Pancreas (tissue), 10 donors: Measurements from ENCODE around the gene GEMIN5. TPM values are rescaled to one million over a fixed set of nuclear protein-coding genes. Genes with fewer than 3 reads are reported as not detected.

Source experiments
- ATAC-seq, 4 donors: fragments of 200-7000 bp; cut with Tn5 transposase; one replicate each; pipeline versions ENCODE4 v1.8.0 to v1.9.1; 2020; ENCODE audit warnings: mild to moderate bottlenecking in 4 of 4, moderate library complexity in 4 of 4
- DNase-seq, 6 donors: peaks; one replicate each; pipeline ENCODE4 v3.0.0-alpha.2; 2020
- FAIRE-seq: peaks from 2 replicates; lab custom pipeline; 2012; peaks lifted over from hg19 to GRCh38; lab: Jason Lieb, UNC
- H3K27ac ChIP-seq, 4 donors: fragments of 200-600 bp; sonication (generic); 1 replicate in 3 of 4; 2 replicates in 1 of 4; pipeline versions ENCODE4 v1.5.0 to v1.8.0; 2020
- H3K27me3 ChIP-seq, 4 donors: fragments of 200-600 bp; one replicate each; pipeline ENCODE4 v1.8.0; 2021
- H3K36me3 ChIP-seq, 3 donors: fragments of 200-600 bp; sonication (generic) in 1 of 3; one replicate each; pipeline versions ENCODE4 v1.5.0 to v1.8.0; 2020 to 2021
- H3K4me1 ChIP-seq, 3 donors: fragments of 200-600 bp; one replicate each; pipeline ENCODE4 v1.8.0; 2021
- H3K4me3 ChIP-seq, 4 donors: fragments of 200-600 bp; sonication (generic) in 2 of 4; one replicate each; pipeline versions ENCODE4 v1.5.0 to v1.8.0; 2020 to 2021
- H3K9me3 ChIP-seq, 4 donors: fragments of 200-600 bp; one replicate each; pipeline ENCODE4 v1.8.0; 2021
- WGBS, 2 donors: extraction: QIAGEN DNeasy Blood & Tissue Kit; methylation state at CpG; one replicate each; pipeline ENCODE4 v1.1.7; 2013; 5-methylcytosine and 5-hydroxymethylcytosine counted together
- intact Hi-C, 3 donors: fragments of 100-400 bp; cut with DNase I; formaldehyde crosslinking; loops; one replicate each; pipeline versions ENCODE4 v1.11.1 to v1.14.2; 2022
- polyA plus RNA-seq, 2 donors: library from polyadenylated mRNA; stranded (reverse); fragments of 200-250 nt; gene quantifications; one replicate each; pipeline ENCODE4 v1.2.3, GENCODE V29; 2013
- total RNA-seq, 6 donors: library from RNA; stranded (reverse); fragmentation: NEBNext Ultra II Directional in 4 of 6; extraction: Animal tissue kit (Norgen Biotek cat#: 25700) in 4 of 6; gene quantifications; one replicate each; pipeline versions ENCODE4 v1.2.1 to v1.2.4, GENCODE V29; 2021 to 2023
- TF ChIP-seq, protein P1 (sequence below), 4 donors: fragments of 200-600 bp; sonication (generic) in 3 of 4; IDR thresholded peaks; one replicate each; pipeline versions ENCODE4 v1.5.0 to v1.8.0; 2021; ENCODE audit warnings: antibody characterized with exemption in 4 of 4
- donor health status: healthy with polysubstance abuse.
- donor health status: DM: no; HTN: no; CAD: no; lungs with moderate emphysema.
- donor health status: DM: no; HTN: no; CAD: no.
- donor health status: control.
- donor health status: control.
- donor health status: Bipolar disorder and iron deficiency.
- donor health status: DM: yes; HTN: yes; CAD: no.
- donor health status: DM: no; HTN: no; CAD: no.
- donor health status: DM: no; HTN: no; CAD: no.
- donor health status: DM: yes; HTN: yes; CAD: no.

GEMIN5 gene
- total and polyA plus RNA-seq, 8 donors = 1.7 to 7.3 (median 6.1) TPM

DNA sequence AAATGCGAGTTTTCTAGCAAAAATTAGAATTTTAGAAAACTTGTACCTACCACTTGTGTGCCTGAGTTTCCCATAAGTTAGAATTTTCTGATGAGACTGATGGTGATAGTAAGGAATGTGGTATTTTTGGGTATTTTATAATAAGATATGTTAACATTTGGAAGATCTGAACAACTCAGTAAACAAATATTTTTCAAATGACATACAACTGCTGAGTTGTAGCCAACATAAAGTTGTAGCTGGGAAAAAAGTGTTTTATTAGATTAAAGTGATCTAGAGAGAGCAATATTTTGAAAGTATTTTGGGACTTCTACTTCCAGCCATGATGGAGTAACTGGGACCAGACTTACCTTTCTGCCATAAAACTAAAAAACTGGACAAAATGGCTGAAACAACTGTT lies 37.9 kb downstream of the GEMIN5 start:
- TF ChIP-seq, protein P1, sequence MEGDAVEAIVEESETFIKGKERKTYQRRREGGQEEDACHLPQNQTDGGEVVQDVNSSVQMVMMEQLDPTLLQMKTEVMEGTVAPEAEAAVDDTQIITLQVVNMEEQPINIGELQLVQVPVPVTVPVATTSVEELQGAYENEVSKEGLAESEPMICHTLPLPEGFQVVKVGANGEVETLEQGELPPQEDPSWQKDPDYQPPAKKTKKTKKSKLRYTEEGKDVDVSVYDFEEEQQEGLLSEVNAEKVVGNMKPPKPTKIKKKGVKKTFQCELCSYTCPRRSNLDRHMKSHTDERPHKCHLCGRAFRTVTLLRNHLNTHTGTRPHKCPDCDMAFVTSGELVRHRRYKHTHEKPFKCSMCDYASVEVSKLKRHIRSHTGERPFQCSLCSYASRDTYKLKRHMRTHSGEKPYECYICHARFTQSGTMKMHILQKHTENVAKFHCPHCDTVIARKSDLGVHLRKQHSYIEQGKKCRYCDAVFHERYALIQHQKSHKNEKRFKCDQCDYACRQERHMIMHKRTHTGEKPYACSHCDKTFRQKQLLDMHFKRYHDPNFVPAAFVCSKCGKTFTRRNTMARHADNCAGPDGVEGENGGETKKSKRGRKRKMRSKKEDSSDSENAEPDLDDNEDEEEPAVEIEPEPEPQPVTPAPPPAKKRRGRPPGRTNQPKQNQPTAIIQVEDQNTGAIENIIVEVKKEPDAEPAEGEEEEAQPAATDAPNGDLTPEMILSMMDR (IDR thresholded peaks at IDR 0.05) = no peak
- H3K36me3 ChIP-seq = peaks cover 3 to 59% (median 22%) of the 10 kb centered on the region in 3 donors
- H3K9me3 ChIP-seq = no peaks in the 10 kb centered on the region
- H3K4me1 ChIP-seq = no peaks in the 10 kb centered on the region
- no peaks in the 10 kb centered on the region for H3K27me3 ChIP-seq
- ATAC-seq (no peak), DNase-seq (no peak), FAIRE-seq (no peak)
- no peak overlapping the region for H3K4me3 ChIP-seq
- no peak overlapping the region for H3K27ac ChIP-seq
- WGBS, 2 donors = 91 to 97% methylated on average over 1 of the region's 1 CpG
- intact Hi-C loops = no loop called here

DNA sequence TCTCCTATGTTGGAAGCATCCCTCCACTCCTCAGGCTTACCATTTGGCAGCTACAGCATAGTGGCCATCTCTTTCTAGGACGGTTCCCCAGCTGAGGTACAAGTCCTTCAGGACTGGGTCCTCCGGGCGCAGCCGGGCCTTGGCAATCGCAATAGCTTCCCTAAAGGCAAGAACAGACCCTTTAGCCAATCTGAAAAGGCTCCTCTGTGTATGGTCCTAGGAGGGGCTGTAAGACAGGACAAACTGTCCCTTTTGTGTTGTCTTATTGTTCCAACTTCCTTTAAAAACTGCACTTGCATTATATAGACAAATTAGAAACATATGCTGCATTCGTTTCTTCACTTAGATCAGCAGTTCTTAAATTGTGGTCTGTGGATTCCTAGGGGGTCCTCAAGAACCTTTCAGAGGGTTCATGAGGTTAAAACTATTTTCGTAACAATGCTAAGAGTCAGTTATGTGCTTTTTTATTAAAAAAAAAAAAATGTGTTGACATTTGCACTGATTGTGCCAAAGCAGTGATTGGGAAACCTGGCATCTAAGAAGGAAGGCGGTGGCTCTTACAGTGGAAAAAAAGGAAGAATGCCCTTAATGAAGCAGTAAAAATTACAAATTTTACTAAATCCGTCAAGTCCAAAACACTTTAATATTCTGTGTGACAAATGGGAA lies 38.7 kb downstream of the GEMIN5 start:
- ATAC-seq = no peak
- Histone ChIP-seq H3K4me3 (no peak overlapping the region), H3K27me3 (no peaks in the 10 kb centered on the region), H3K27ac (no peak overlapping the region), H3K9me3 (no peaks in the 10 kb centered on the region), H3K4me1 (no peaks in the 10 kb centered on the region), H3K36me3 (peaks cover 0 to 54% (median 22%) of the 10 kb centered on the region in 3 donors)
- TF ChIP-seq, protein P1 (IDR thresholded peaks at IDR 0.05) = no peak
- DNase-seq = no peak
- no peak for FAIRE-seq
- intact Hi-C loops = no loop called here
- 89 to 92% methylated on average over 9 of the region's 9 CpGs for WGBS, 2 donors

DNA sequence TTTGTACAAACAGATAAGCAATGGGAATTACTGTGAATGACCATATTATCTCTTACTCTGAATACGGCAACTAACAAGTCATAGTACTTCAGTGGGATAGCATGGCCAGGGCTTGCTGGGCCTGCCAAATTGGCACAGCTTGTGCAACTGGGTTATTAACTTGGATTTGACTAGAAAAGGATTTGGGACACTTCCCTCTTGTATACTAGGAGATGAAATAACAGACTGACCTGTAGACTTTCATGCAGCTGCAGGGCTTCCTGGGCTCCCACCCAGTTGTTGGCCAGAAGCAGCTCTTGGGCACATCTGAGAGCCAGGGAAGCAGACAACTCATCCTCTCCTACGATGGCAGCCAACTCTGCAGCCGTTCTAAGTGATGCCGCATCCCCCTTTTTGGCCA lies 39.8 kb downstream of the GEMIN5 start:
- H3K4me3 ChIP-seq = no peak overlapping the region
- WGBS, 2 donors = 82% methylated on average over 4 of the region's 4 CpGs
- TF ChIP-seq, protein P1 (IDR thresholded peaks at IDR 0.05) = no peak
- H3K9me3 ChIP-seq = no peaks in the 10 kb centered on the region
- FAIRE-seq (no peak), DNase-seq (no peak), ATAC-seq (no peak)
- H3K27me3 ChIP-seq = no peaks in the 10 kb centered on the region
- no peaks in the 10 kb centered on the region for H3K4me1 ChIP-seq
- no peak overlapping the region for H3K27ac ChIP-seq
- peaks cover 0 to 56% (median 14%) of the 10 kb centered on the region in 3 donors for H3K36me3 ChIP-seq
- intact Hi-C loops = no loop called here

DNA sequence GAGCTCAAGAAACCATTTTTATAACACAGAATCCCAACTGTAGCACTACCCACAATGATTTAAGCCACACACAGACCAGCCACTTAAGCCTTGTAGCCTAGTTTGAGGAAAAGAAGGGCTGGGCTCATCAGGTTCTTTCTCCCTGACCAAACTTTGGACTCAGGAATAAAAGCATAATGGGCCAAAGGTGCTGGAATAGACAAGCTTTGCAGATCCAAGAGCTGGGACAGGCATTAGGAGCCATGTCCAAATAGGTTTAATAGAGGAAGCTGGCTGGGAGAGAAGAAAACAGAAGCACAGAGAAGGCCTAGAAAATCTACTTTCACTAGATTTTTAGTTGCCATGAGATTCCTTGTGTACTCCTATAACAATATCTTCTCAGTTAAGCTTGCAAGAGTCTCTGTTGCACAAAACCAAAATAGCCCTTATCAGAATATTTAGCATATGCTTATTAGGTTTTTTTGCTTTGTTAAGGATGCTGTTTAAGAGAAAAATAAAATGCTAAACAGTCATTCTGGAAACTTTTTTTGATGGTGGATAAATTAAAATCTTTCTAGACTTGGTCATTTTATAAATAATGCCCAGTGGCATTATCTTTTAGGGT lies 41.3 kb downstream of the GEMIN5 start:
- no peak overlapping the region for H3K27ac ChIP-seq
- peaks cover 0 to 52% (median 13%) of the 10 kb centered on the region in 3 donors for H3K36me3 ChIP-seq
- TF ChIP-seq, protein P1 (IDR thresholded peaks at IDR 0.05) = no peak
- no peaks in the 10 kb centered on the region for H3K4me1 ChIP-seq
- FAIRE-seq (no peak), ATAC-seq (no peak), DNase-seq (no peak)
- H3K9me3 ChIP-seq = no peaks in the 10 kb centered on the region
- intact Hi-C loops = no loop called here
- H3K27me3 ChIP-seq = no peaks in the 10 kb centered on the region
- no peak overlapping the region for H3K4me3 ChIP-seq
